Smooth muscle cell (in vitro differentiated cells): ENCODE data around the gene VMAC. TPM values are rescaled to one million over a fixed set of nuclear protein-coding genes. Genes with fewer than 3 reads are reported as not detected.
"Not testable (repeated sequence)": the region's sequence is repeated elsewhere in the genome, so short reads cannot be mapped to it uniquely, and the experiment has no call there.

Source experiments
- DNase-seq: peaks from one replicate; lab custom pipeline; 2025; ENCODE audit not compliant: unreplicated experiment; lab: John Stamatoyannopoulos, UW
- H2AFZ ChIP-seq: fragments of 200-600 bp; sonication (generic); 2 replicates; pipeline ENCODE4 v1.6.0; 2016; ENCODE audit warnings: antibody characterized with exemption, low read depth, mild to moderate bottlenecking
- H3F3A ChIP-seq: fragments of 200-600 bp; sonication (generic); 2 replicates; pipeline ENCODE4 v1.6.0; 2017; ENCODE audit warnings: antibody characterized with exemption, low read depth
- H3K27ac ChIP-seq: fragments of 200-600 bp; sonication (generic); 2 replicates; pipeline ENCODE4 v1.5.1; 2016; ENCODE audit warnings: low read depth, mild to moderate bottlenecking
- H3K27me3 ChIP-seq: fragments of 200-600 bp; sonication (generic); 2 replicates; pipeline ENCODE4 v1.6.1; 2016; ENCODE audit warnings: low read depth, mild to moderate bottlenecking
- H3K36me3 ChIP-seq: fragments of 200-600 bp; sonication (generic); 2 replicates; pipeline ENCODE4 v1.5.1; 2016; ENCODE audit warnings: low read depth
- H3K4me1 ChIP-seq: fragments of 200-600 bp; sonication (generic); 2 replicates; pipeline ENCODE4 v1.5.1; 2016; ENCODE audit warnings: low read depth
- H3K4me2 ChIP-seq: fragments of 200-600 bp; sonication (generic); 2 replicates; pipeline ENCODE4 v1.6.0; 2016; ENCODE audit warnings: mild to moderate bottlenecking
- H3K4me3 ChIP-seq: fragments of 200-600 bp; sonication (generic); 2 replicates; pipeline ENCODE4 v1.5.1; 2016; ENCODE audit warnings: mild to moderate bottlenecking
- H3K79me2 ChIP-seq: fragments of 200-600 bp; sonication (generic); 2 replicates; pipeline ENCODE4 v1.6.0; 2016; ENCODE audit warnings: low read depth, mild to moderate bottlenecking
- H3K9ac ChIP-seq: fragments of 200-600 bp; sonication (generic); 2 replicates; pipeline ENCODE4 v1.6.0; 2016; ENCODE audit warnings: low read depth
- H3K9me3 ChIP-seq: fragments of 200-600 bp; sonication (generic); replicated peaks from 2 replicates; pipeline ENCODE4 v1.5.1; 2016; ENCODE audit warnings: low read depth
- H4K20me1 ChIP-seq: fragments of 200-600 bp; sonication (generic); 2 replicates; pipeline ENCODE4 v1.6.0; 2016; ENCODE audit warnings: low read depth
- CTCF ChIP-seq: fragments of 200-600 bp; sonication (generic); IDR thresholded peaks from 2 replicates; pipeline ENCODE4 v1.5.1; 2017; ENCODE audit warnings: borderline replicate concordance, mild to moderate bottlenecking, antibody characterized with exemption; ENCODE audit not compliant: insufficient read depth, poor library complexity, severe bottlenecking
- WGBS: methylation state at CpG from one replicate; pipeline ENCODE4 v1.1.7; 2016; ENCODE audit warnings: low lambda C conversion rate; 5-methylcytosine and 5-hydroxymethylcytosine counted together
- polyA plus RNA-seq: library from polyadenylated mRNA; unstranded; fragments of >200 nt; fragmentation: Nextera tagmentation; extraction: Ambion mirVana; gene quantifications from 2 replicates; pipeline ENCODE4 v1.2.1, GENCODE V29; 2016
- total RNA-seq: library from RNA; depleted of rRNA; stranded (reverse); fragments of >200 nt; gene quantifications from 2 replicates; pipeline ENCODE4 v1.2.3, GENCODE V29; 2014

VMAC gene
- total and polyA plus RNA-seq, 2 experiments from 2014 or later, result 0.36 to 0.95 TPM

- 96% methylated on average over 12 of the region's 12 CpGs for WGBS
- Histone ChIP-seq H3K9ac (no peak overlapping the region), H3K27ac (no peak overlapping the region), H3K79me2 (no peaks in the 10 kb centered on the region), H3K9me3 (no peaks in the 10 kb centered on the region), H3F3A (no peaks in the 10 kb centered on the region), H3K4me1 (no peaks in the 10 kb centered on the region), H4K20me1 (no peaks in the 10 kb centered on the region), H3K4me3 (no peak overlapping the region), H2AFZ (no peak overlapping the region), H3K4me2 (no peak overlapping the region), H3K36me3 (no peaks in the 10 kb centered on the region), H3K27me3 (no peaks in the 10 kb centered on the region)
- no peak for DNase-seq
- TF ChIP-seq CTCF, result no peak
Measured at GRCh38 chr19:5873617-5874199, 31.0 kb upstream of the VMAC start.

GRCh38 chr19:5874496-5874895 is 30.2 kb upstream of the VMAC start:
- 64% methylated on average over 7 of the region's 7 CpGs for WGBS
- H4K20me1 ChIP-seq, H3K27ac ChIP-seq, DNase-seq, H3K27me3 ChIP-seq, H3K9me3 ChIP-seq, H3K4me1 ChIP-seq, H2AFZ ChIP-seq, H3K36me3 ChIP-seq, H3K4me2 ChIP-seq, H3F3A ChIP-seq, H3K79me2 ChIP-seq, H3K4me3 ChIP-seq, H3K9ac ChIP-seq: not testable (repeated sequence)

GRCh38 chr19:5877427-5877826 is 27.2 kb upstream of the VMAC start:
- H4K20me1 ChIP-seq, result no peaks in the 10 kb centered on the region
- no peak overlapping the region for H3K4me3 ChIP-seq
- peaks cover 10% of the 10 kb centered on the region for H3K4me1 ChIP-seq
- H3K36me3 ChIP-seq, result no peaks in the 10 kb centered on the region
- 90% methylated on average over 8 of the region's 8 CpGs for WGBS
- no peak overlapping the region for H3K4me2 ChIP-seq
- H2AFZ ChIP-seq, result no peak overlapping the region
- H3K79me2 ChIP-seq, result no peaks in the 10 kb centered on the region
- no peak overlapping the region for H3K27ac ChIP-seq
- H3K27me3 ChIP-seq, result no peaks in the 10 kb centered on the region
- no peaks in the 10 kb centered on the region for H3F3A ChIP-seq
- no peak overlapping the region for H3K9ac ChIP-seq
- DNase-seq, result no peak
- H3K9me3 ChIP-seq, result no peaks in the 10 kb centered on the region
- no peak for TF ChIP-seq CTCF

- 93% methylated on average over 9 of the region's 9 CpGs for WGBS
- Histone ChIP-seq H3K27ac (no peak overlapping the region), H2AFZ (no peak overlapping the region), H3F3A (no peaks in the 10 kb centered on the region), H3K4me1 (peaks cover 10% of the 10 kb centered on the region), H3K4me3 (no peak overlapping the region), H3K4me2 (no peak overlapping the region), H3K36me3 (no peaks in the 10 kb centered on the region), H3K9ac (no peak overlapping the region), H3K79me2 (no peaks in the 10 kb centered on the region), H3K27me3 (no peaks in the 10 kb centered on the region), H3K9me3 (no peaks in the 10 kb centered on the region), H4K20me1 (no peaks in the 10 kb centered on the region)
- no peak for DNase-seq
- no peak for TF ChIP-seq CTCF
Measured at GRCh38 chr19:5877882-5878281, 26.8 kb upstream of the VMAC start.
